Breast epithelium (tissue), 4 donors: ENCODE results near the gene H6PD. TPM values are rescaled to one million over a fixed set of nuclear protein-coding genes. Genes with fewer than 3 reads are reported as not detected.

Experiments
- DNase-seq, 2 donors: peaks; one replicate each; pipeline ENCODE4 v3.0.0-alpha.2; 2019; ENCODE audit warnings: low spot score in 2 of 2
- H3K27ac ChIP-seq, 2 donors: fragments of 200-600 bp; sonication (generic) in 1 of 2; one replicate each; pipeline ENCODE4 v1.5.1; 2016 to 2019; ENCODE audit warnings: mild to moderate bottlenecking in 1 of 2
- H3K27me3 ChIP-seq, 2 donors: fragments of 200-600 bp; sonication (generic) in 1 of 2; one replicate each; pipeline versions ENCODE4 v1.5.1 to v1.6.0; 2017 to 2019; ENCODE audit warnings: control low read depth in 1 of 2, mild to moderate bottlenecking in 1 of 2
- H3K36me3 ChIP-seq: fragments of 200-600 bp; one replicate; pipeline ENCODE4 v1.5.1; 2019
- H3K4me1 ChIP-seq, 2 donors: fragments of 200-600 bp; sonication (generic); one replicate each; pipeline ENCODE4 v1.5.1; 2016 to 2019; ENCODE audit warnings: control low read depth in 1 of 2
- H3K4me3 ChIP-seq, 3 donors: fragments of 200-600 bp; sonication (generic); 1 replicate in 2 of 3; 2 replicates in 1 of 3; pipeline ENCODE4 v1.5.1; 2016 to 2019; ENCODE audit warnings: mild to moderate bottlenecking in 3 of 3, moderate library complexity in 2 of 3
- H3K9me3 ChIP-seq, 2 donors: fragments of 200-600 bp; sonication (generic) in 1 of 2; one replicate each; pipeline ENCODE4 v1.5.1; 2016 to 2019; ENCODE audit warnings: control low read depth in 1 of 2
- CTCF ChIP-seq, 3 donors: fragments of 450-650 bp; IDR thresholded peaks; one replicate each; pipeline ENCODE4 v1.5.1; 2016 to 2017; ENCODE audit warnings: antibody characterized with exemption in 3 of 3, mild to moderate bottlenecking in 3 of 3, moderate library complexity in 3 of 3
- POLR2A ChIP-seq: fragments of 450-650 bp; IDR thresholded peaks from one replicate; pipeline ENCODE4 v1.6.1; 2016; ENCODE audit warnings: antibody characterized with exemption, mild to moderate bottlenecking, moderate library complexity
- POLR2AphosphoS5 ChIP-seq, 3 donors: sonication (generic); formaldehyde crosslinking; IDR thresholded peaks; one replicate each; pipeline ENCODE4 v1.6.1; 2017; ENCODE audit warnings: antibody characterized with exemption in 3 of 3
- intact Hi-C: fragments of 100-400 bp; cut with DNase I; formaldehyde crosslinking; loops from one replicate; pipeline ENCODE4 v1.15.1; 2023; ENCODE audit warnings: low total_unique reads
- total RNA-seq, 3 donors: library from RNA; depleted of rRNA; stranded (reverse); fragments of >200 nt; gene quantifications; one replicate each; pipeline ENCODE4 v1.1.0, GENCODE V29; 2016

Gene H6PD
- total RNA-seq, 3 donors from 2014 or later, result 46.4 to 77.4 (median 49.5) TPM

GRCh38 chr1:9306006-9306405, 71.4 kb downstream of the H6PD start:
- peak overlapping the region in 1 of 2 donors; percentile 3 for H3K27ac ChIP-seq
- H3K4me3 ChIP-seq, result no peak overlapping the region

GRCh38 chr1:9307303-9307702, 72.7 kb downstream of the H6PD start:
- Histone ChIP-seq H3K4me1 (peaks cover 0 to 11% of the 10 kb centered on the region in 2 donors), H3K36me3 (no peaks in the 10 kb centered on the region), H3K27me3 (no peaks in the 10 kb centered on the region), H3K27ac (no peak overlapping the region), H3K4me3 (no peak overlapping the region), H3K9me3 (no peaks in the 10 kb centered on the region)
- TF ChIP-seq POLR2A (no peak), POLR2AphosphoS5 (IDR thresholded peaks at IDR 0.05) (no peak), CTCF (IDR thresholded peaks at IDR 0.05) (no peak)
- intact Hi-C loops, result no loop called here
- DNase-seq, result no peak

More at GRCh38 chr1:9306006-9306405, 71.4 kb downstream of the H6PD start:
- no peak for DNase-seq
- Histone ChIP-seq H3K9me3 (no peaks in the 10 kb centered on the region), H3K4me1 (peaks cover 0 to 11% of the 10 kb centered on the region in 2 donors), H3K36me3 (no peaks in the 10 kb centered on the region), H3K27me3 (no peaks in the 10 kb centered on the region)
- intact Hi-C loops, result no loop called here
- no peak for TF ChIP-seq CTCF (IDR thresholded peaks at IDR 0.05)
- no peak for TF ChIP-seq POLR2AphosphoS5 (IDR thresholded peaks at IDR 0.05)
- no peak for TF ChIP-seq POLR2A

GRCh38 chr1:9308236-9308785, 73.7 kb downstream of the H6PD start:
- H3K4me1 ChIP-seq, result peaks cover 0 to 4% of the 10 kb centered on the region in 2 donors
- no peak overlapping the region for H3K4me3 ChIP-seq
- TF ChIP-seq CTCF (IDR thresholded peaks at IDR 0.05), result no peak
- TF ChIP-seq POLR2A, result no peak
- TF ChIP-seq POLR2AphosphoS5 (IDR thresholded peaks at IDR 0.05), result no peak
- no peak overlapping the region for H3K27ac ChIP-seq
- H3K36me3 ChIP-seq, result no peaks in the 10 kb centered on the region
- no peak for DNase-seq
- no peaks in the 10 kb centered on the region for H3K9me3 ChIP-seq
- intact Hi-C loops, result no loop called here
- no peaks in the 10 kb centered on the region for H3K27me3 ChIP-seq

DNA sequence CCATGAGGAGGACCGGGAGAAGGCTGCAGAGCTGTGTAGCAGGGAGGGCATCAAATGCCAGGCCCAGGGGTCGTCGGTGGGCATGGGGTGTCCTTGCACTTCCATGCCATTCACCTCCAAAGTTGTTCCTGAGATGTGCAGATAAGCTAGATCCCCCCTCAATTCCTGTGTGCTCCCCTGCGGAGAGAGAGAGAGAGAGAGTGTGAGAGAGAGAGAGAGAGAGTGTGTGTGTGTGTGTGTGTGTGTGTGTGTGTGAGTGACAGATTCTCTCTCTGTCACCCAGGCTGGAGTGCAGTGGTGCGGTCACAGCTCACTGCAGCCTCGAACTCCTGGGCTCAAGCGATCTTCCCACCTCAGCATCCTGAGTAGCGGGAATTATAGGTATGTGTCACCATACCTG, 74.5 kb downstream of the H6PD start:
- Histone ChIP-seq H3K4me1 (no peaks in the 10 kb centered on the region), H3K27ac (no peak overlapping the region), H3K4me3 (no peak overlapping the region), H3K9me3 (no peaks in the 10 kb centered on the region), H3K36me3 (no peaks in the 10 kb centered on the region), H3K27me3 (no peaks in the 10 kb centered on the region)
- DNase-seq, result no peak
- intact Hi-C loops, result no loop called here
- TF ChIP-seq POLR2A, result no peak
- no peak for TF ChIP-seq CTCF (IDR thresholded peaks at IDR 0.05)
- no peak for TF ChIP-seq POLR2AphosphoS5 (IDR thresholded peaks at IDR 0.05)

- Histone ChIP-seq H3K27ac (no peak overlapping the region), H3K9me3 (no peaks in the 10 kb centered on the region), H3K4me1 (no peaks in the 10 kb centered on the region)
Observed at GRCh38 chr1:9309991-9310390, 75.4 kb downstream of the H6PD start.

More at GRCh38 chr1:9309991-9310390, 75.4 kb downstream of the H6PD start:
- intact Hi-C loops, result no loop called here
- no peak for DNase-seq
- Histone ChIP-seq H3K4me3 (no peak overlapping the region), H3K36me3 (no peaks in the 10 kb centered on the region), H3K27me3 (no peaks in the 10 kb centered on the region)
- no peak for TF ChIP-seq CTCF (IDR thresholded peaks at IDR 0.05)
- TF ChIP-seq POLR2AphosphoS5 (IDR thresholded peaks at IDR 0.05), result no peak
- TF ChIP-seq POLR2A, result no peak
